ENCODE results near the gene ZBTB3. TPM values are rescaled to one million over a fixed set of nuclear protein-coding genes. Genes with fewer than 3 reads are reported as not detected.
"Not testable (repeated sequence)": the region's sequence is repeated elsewhere in the genome, so short reads cannot be mapped to it uniquely, and the experiment has no call there.

The ZBTB3 gene
- total and polyA plus RNA-seq, 3 experiments from 2014 or later = 3.5 to 11.6 (median 9.4) TPM

DNA sequence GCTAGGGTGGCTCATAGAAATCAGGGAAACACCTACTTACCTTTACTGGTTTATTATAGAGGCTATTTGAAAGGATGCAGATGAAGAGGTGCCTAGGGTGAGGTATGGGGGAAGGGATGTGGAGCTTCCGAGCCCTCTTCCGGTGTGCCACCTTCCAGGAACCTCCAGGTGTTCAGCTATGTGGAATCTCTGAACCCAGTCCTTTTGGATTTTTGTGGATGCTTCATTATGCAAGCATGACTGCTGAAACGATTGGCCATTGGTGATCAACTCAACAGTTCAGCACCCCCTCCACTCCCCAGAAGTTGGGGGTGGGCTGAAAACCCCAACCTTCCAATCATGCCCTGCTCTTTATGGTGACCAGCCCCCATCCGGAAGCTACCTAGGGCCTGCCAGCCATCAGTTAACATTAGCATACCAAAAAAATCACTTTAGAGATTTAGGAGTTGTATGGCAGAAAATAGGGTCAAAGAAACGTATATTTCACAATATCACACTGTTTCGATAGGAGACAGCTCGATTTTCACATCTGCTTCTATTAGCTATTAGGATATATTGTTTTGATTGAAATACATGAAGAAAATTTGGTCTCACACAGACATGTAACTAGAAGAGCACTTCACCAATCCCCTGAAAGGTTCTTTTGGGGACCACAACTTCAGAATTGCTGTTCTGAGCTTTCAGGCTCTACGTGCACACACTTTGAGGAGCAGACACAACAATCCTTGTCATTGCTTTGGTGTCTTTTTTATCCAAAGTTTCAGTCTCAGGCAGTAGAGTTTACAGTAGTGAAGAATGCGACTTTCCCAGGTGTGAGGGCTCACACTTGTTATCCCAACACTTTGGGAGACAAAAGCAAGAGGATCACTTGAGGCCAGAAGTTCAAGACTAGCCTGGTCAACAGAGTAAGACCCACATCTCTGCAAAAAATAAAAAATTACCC, 4.2 kb upstream of the ZBTB3 start:
- no peak overlapping the region for H3K27ac Mint-ChIP-seq
- H3K9me3 ChIP-seq (ENCODE audit: low read length) = no peaks in the 10 kb centered on the region
- DNase-seq = no peak
- peaks cover 0 to 21% (median 1%) of the 10 kb centered on the region in 3 donors for H3K36me3 Mint-ChIP-seq
- H3K27ac ChIP-seq (ENCODE audit: low read depth, low read length) = no peak overlapping the region
- CTCF ChIA-PET = interaction anchor here (1.5 to 2.4 kb wide), 3 partner anchors 10 to 28 kb away, joined by 4 to 7 read pairs (median 5); no protein-coding TSS in a partner anchor
- POLR2A ChIA-PET = interaction anchor here (0.8 kb wide), 1 partner anchor 31 kb away, joined by 4 read pairs; the partner anchor contains the start of gene HNRNPUL2
- no peaks in the 10 kb centered on the region for H3K9me3 Mint-ChIP-seq
- H3K36me3 ChIP-seq (ENCODE audit: insufficient read depth, low read length) = peaks cover 7% of the 10 kb centered on the region
- H3K4me1 Mint-ChIP-seq = peaks cover 29 to 37% (median 30%) of the 10 kb centered on the region in 3 donors
- H3K4me1 ChIP-seq (ENCODE audit: insufficient read depth, low read length) = peaks cover 23% of the 10 kb centered on the region
- no peak overlapping the region for H3K4me3 ChIP-seq (ENCODE audit: low read length)
- no peaks in the 10 kb centered on the region for H3K27me3 ChIP-seq (ENCODE audit: insufficient read depth, low read length, poor library complexity, severe bottlenecking)
- H3K27me3 Mint-ChIP-seq = no peaks in the 10 kb centered on the region
- peak overlapping the region in 1 of 7 donors; percentile 18 for H3K4me3 Mint-ChIP-seq

DNA sequence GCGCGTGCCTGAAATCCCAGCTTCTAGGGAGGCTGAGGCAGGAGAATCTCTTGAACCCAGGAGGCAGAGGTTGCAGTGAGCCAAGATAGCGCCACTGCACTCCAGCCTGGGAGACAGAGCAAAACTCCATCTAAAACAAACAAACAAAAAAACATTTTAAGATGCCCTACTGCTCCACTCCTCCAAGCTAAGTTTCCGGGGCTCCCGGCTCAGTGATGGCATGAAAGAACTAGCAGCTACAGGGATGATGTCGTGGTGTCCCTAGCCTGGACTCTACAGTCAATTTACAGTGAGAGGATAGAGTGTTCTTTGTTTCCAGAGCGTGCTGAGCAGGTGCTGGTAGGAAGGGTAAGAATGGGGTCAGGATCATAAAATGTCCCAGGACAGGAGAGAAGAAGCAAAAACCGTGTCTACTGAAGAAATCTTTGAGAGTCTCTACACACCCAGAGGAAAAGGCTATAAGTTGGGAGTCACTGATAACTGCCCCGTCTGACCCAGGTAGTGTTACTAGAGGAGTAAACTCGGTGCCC, 1.2 kb upstream of the ZBTB3 start:
- peaks cover 21 to 30% (median 28%) of the 10 kb centered on the region in 3 donors for H3K4me1 Mint-ChIP-seq
- Histone ChIP-seq H3K4me3 (ENCODE audit: low read length) (no peak overlapping the region), H3K9me3 (ENCODE audit: low read length) (no peaks in the 10 kb centered on the region), H3K27me3 (ENCODE audit: insufficient read depth, low read length, poor library complexity, severe bottlenecking) (no peaks in the 10 kb centered on the region), H3K4me1 (ENCODE audit: insufficient read depth, low read length) (peaks cover 21% of the 10 kb centered on the region), H3K36me3 (ENCODE audit: insufficient read depth, low read length) (peaks cover 14% of the 10 kb centered on the region), H3K27ac (ENCODE audit: low read depth, low read length) (no peak overlapping the region)
- H3K27me3 Mint-ChIP-seq = no peaks in the 10 kb centered on the region
- ChIA-PET CTCF (interaction anchor here (0.6 to 3.6 kb wide), 2 partner anchors 14 to 51 kb away, joined by 3 to 31 read pairs; partner anchors contain the start of gene TAF6L), POLR2A (interaction anchor here (0.8 to 3.2 kb wide), 5 partner anchors 16 to 133 kb away, joined by 3 to 32 read pairs (median 21); partner anchors contain the start of genes B3GAT3, GNG3, TAF6L and TMEM179B)
- DNase-seq = no peak
- H3K27ac Mint-ChIP-seq = peak overlapping the region in 4 of 8 donors; percentile 1 to 69 (median 57)
- peaks cover 0 to 18% (median 0%) of the 10 kb centered on the region in 3 donors for H3K36me3 Mint-ChIP-seq
- no peaks in the 10 kb centered on the region for H3K9me3 Mint-ChIP-seq
- H3K4me3 Mint-ChIP-seq = peak overlapping the region in 5 of 7 donors; percentile 30 to 99 (median 63)

DNA sequence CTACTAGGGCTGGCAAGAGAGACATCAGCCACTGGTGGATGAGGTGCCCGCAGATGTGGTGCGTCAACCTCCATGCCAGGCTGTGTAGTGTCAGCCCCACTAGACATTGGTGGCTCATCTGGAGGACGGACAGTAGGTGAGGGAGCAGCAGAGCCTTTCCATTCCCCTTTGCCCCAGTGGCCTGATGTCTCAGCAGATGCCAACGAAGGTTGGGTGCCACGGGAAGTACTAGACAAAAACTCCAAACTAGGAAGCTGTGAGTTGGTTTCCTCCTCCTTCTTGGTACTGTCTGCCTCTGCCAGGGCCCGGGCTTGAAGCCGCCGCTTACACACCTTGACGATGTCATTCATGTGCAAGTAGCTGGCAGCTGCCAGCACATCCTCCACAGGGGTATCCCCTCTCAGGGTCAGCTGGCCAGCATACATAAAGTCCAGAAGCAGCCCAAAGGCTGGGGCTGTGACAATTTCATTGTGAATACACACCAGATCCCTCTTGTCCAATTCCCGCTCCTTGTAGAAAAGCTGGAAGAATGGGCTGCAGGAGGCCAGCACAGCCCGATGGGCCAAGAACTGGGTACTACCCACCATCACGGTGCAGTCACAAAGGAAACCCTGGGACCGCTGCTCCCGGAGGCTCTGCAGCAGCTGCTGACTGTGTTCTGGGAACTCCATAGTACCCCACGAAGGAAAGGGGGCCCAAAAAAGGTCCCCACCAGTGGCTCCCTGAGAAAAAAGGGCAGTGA, 795 bp downstream of the ZBTB3 start:
- Mint-ChIP-seq H3K27me3 (no peaks in the 10 kb centered on the region), H3K4me3 (peak overlapping the region; percentile 91 to 100 (median 99)), H3K4me1 (peaks cover 26 to 43% (median 36%) of the 10 kb centered on the region in 3 donors), H3K9me3 (no peaks in the 10 kb centered on the region), H3K27ac (peak overlapping the region; percentile 83 to 99 (median 98)), H3K36me3 (peaks cover 0 to 30% (median 3%) of the 10 kb centered on the region in 3 donors)
- H3K4me1 ChIP-seq (ENCODE audit: insufficient read depth, low read length) = peaks cover 22% of the 10 kb centered on the region
- ChIA-PET CTCF (interaction anchor here (0.8 to 3.6 kb wide), 19 partner anchors 9 to 193 kb away, joined by 3 to 36 read pairs (median 5); partner anchors contain the start of genes HNRNPUL2, POLR2G, SLC3A2 and TAF6L), POLR2A (interaction anchor here (0.6 to 3.2 kb wide), 21 partner anchors 18 to 179 kb away, joined by 3 to 70 read pairs (median 5); partner anchors contain the start of genes B3GAT3, BSCL2, C11orf98 and CSKMT)
- H3K9me3 ChIP-seq (ENCODE audit: low read length) = no peaks in the 10 kb centered on the region
- H3K27ac ChIP-seq (ENCODE audit: low read depth, low read length) = peak overlapping the region; percentile 91
- no peaks in the 10 kb centered on the region for H3K27me3 ChIP-seq (ENCODE audit: insufficient read depth, low read length, poor library complexity, severe bottlenecking)
- DNase-seq = no peak
- peaks cover 14% of the 10 kb centered on the region for H3K36me3 ChIP-seq (ENCODE audit: insufficient read depth, low read length)
- H3K4me3 ChIP-seq (ENCODE audit: low read length) = peak overlapping the region; percentile 99

DNA sequence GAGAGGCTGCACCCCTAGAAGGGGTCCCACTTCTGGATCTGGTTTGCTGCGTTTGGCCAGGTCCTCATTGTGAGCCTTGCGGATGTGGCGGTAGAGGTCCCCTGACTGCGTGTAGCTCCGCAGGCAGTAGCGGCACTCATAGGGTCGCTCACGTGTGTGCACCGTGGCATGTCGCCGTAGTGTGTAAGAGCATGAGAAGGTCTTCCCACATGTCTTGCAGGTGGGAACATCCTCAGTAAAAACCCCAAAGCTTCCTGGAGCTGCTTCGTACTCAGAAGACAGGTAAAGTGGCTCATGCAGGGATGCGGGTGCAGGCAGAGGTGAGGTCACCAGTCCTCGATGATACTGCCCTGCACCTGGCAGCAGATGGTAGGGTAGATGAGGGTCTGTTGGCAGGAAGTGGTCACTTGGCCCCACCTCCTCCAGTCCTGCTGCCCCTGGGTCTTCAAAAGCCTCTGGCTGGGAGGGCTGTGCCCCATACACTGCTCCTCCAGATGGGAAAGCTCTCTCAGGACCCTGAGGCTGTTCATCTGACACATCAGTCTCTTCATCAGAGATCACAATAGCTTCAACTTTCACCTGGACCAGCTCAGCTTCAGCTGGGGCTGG, 1.7 kb downstream of the ZBTB3 start:
- CTCF ChIA-PET = interaction anchor here (0.8 to 3.3 kb wide), 5 partner anchors 10 to 34 kb away, joined by 3 to 36 read pairs (median 4); partner anchors contain the start of genes POLR2G and TMEM179B
- Mint-ChIP-seq H3K36me3 (peaks cover 0 to 32% (median 3%) of the 10 kb centered on the region in 3 donors), H3K4me1 (peaks cover 26 to 45% (median 36%) of the 10 kb centered on the region in 3 donors), H3K9me3 (no peaks in the 10 kb centered on the region), H3K4me3 (peak overlapping the region in 3 of 7 donors; percentile 8 to 100 (median 29)), H3K27ac (peak overlapping the region in 5 of 8 donors; percentile 23 to 99 (median 66)), H3K27me3 (no peaks in the 10 kb centered on the region)
- Histone ChIP-seq H3K27ac (ENCODE audit: low read depth, low read length) (no peak overlapping the region), H3K4me3 (ENCODE audit: low read length) (no peak overlapping the region), H3K36me3 (ENCODE audit: insufficient read depth, low read length) (peaks cover 14% of the 10 kb centered on the region), H3K4me1 (ENCODE audit: insufficient read depth, low read length) (peaks cover 22% of the 10 kb centered on the region), H3K9me3 (ENCODE audit: low read length) (no peaks in the 10 kb centered on the region), H3K27me3 (ENCODE audit: insufficient read depth, low read length, poor library complexity, severe bottlenecking) (no peaks in the 10 kb centered on the region)
- POLR2A ChIA-PET = interaction anchor here (0.6 to 3.2 kb wide), 5 partner anchors 19 to 161 kb away, joined by 3 to 31 read pairs (median 18); partner anchors contain the start of genes HNRNPUL2, SLC3A2, TAF6L and TUT1
- DNase-seq = no peak

- not testable (repeated sequence) for H3K27me3 Mint-ChIP-seq; H3K4me3 ChIP-seq (ENCODE audit: low read length); DNase-seq; H3K9me3 ChIP-seq (ENCODE audit: low read length); H3K9me3 Mint-ChIP-seq; H3K4me3 Mint-ChIP-seq; H3K27me3 ChIP-seq (ENCODE audit: insufficient read depth, low read length, poor library complexity, severe bottlenecking); H3K27ac ChIP-seq (ENCODE audit: low read depth, low read length)
- H3K36me3 Mint-ChIP-seq = peaks cover 0 to 32% (median 3%) of the 10 kb centered on the region in 3 donors
- POLR2A ChIA-PET = interaction anchor here (1.1 kb wide), 1 partner anchor 20 kb away, joined by 4 read pairs; no protein-coding TSS in a partner anchor
- peaks cover 14% of the 10 kb centered on the region for H3K36me3 ChIP-seq (ENCODE audit: insufficient read depth, low read length)
- peaks cover 22% of the 10 kb centered on the region for H3K4me1 ChIP-seq (ENCODE audit: insufficient read depth, low read length)
- H3K27ac Mint-ChIP-seq = peak overlapping the region in 1 of 8 donors; percentile 46
- CTCF ChIA-PET = interaction anchor here (1.2 kb wide), 1 partner anchor 36 kb away, joined by 3 read pairs; no protein-coding TSS in a partner anchor
- H3K4me1 Mint-ChIP-seq = peaks cover 24 to 45% (median 30%) of the 10 kb centered on the region in 3 donors
Measured at GRCh38 chr11:62749931-62750330, 4.0 kb downstream of the ZBTB3 start.

- Histone ChIP-seq H3K4me1 (ENCODE audit: insufficient read depth, low read length) (peaks cover 7% of the 10 kb centered on the region), H3K27ac (ENCODE audit: low read depth, low read length) (no peak overlapping the region), H3K36me3 (ENCODE audit: insufficient read depth, low read length) (peaks cover 7% of the 10 kb centered on the region), H3K9me3 (ENCODE audit: low read length) (no peaks in the 10 kb centered on the region), H3K4me3 (ENCODE audit: low read length) (no peak overlapping the region), H3K27me3 (ENCODE audit: insufficient read depth, low read length, poor library complexity, severe bottlenecking) (no peaks in the 10 kb centered on the region)
- CTCF ChIA-PET = interaction anchor here (0.8 to 1.7 kb wide), 2 partner anchors 39 to 40 kb away, joined by 3 to 7 read pairs; partner anchors contain the start of genes BSCL2, GNG3 and TMEM179B
- POLR2A ChIA-PET = interaction anchor here (0.6 to 1.4 kb wide), 2 partner anchors 25 to 58 kb away, joined by 3 read pairs; partner anchors contain the start of gene NXF1
- Mint-ChIP-seq H3K4me3 (no peak overlapping the region), H3K36me3 (peaks cover 0 to 21% (median 3%) of the 10 kb centered on the region in 3 donors), H3K4me1 (peaks cover 9 to 28% (median 13%) of the 10 kb centered on the region in 3 donors), H3K9me3 (no peaks in the 10 kb centered on the region), H3K27ac (peak overlapping the region in 2 of 8 donors; percentile 3 to 15), H3K27me3 (no peaks in the 10 kb centered on the region)
- DNase-seq = no peak
Measured at GRCh38 chr11:62747475-62748160, 6.3 kb downstream of the ZBTB3 start.

Measured in CD8-positive, alpha-beta memory T cell (primary cell).